Fibroblast of lung (primary cell): ENCODE measurements around the gene MARCKSL1. TPM values are rescaled to one million over a fixed set of nuclear protein-coding genes. Genes with fewer than 3 reads are reported as not detected.

Experiments used
- DNase-seq, 2 donors: peaks; one replicate each; pipeline versions ENCODE4 v3.0.0 to v3.0.0-alpha.2; 2010; ENCODE audit warnings: low read depth in 2 of 2
- H2AFZ ChIP-seq: 2 replicates; pipeline ENCODE4 v1.5.1; 2012; ENCODE audit warnings: low read length, control low read depth, inconsistent platforms
- H3K27ac ChIP-seq: 2 replicates; pipeline ENCODE4 v1.5.1; 2011; ENCODE audit warnings: low read length, control low read depth; ENCODE audit not compliant: insufficient read depth
- H3K27me3 ChIP-seq: 2 replicates; pipeline ENCODE4 v1.5.1; 2011; ENCODE audit warnings: mild to moderate bottlenecking, low read length; ENCODE audit not compliant: control insufficient read depth, insufficient read depth
- H3K36me3 ChIP-seq: 2 replicates; pipeline ENCODE4 v1.5.1; 2011; ENCODE audit warnings: low read length; ENCODE audit not compliant: control insufficient read depth, insufficient read depth
- H3K4me1 ChIP-seq: 2 replicates; pipeline ENCODE4 v1.5.1; 2011; ENCODE audit warnings: low read length; ENCODE audit not compliant: control insufficient read depth, insufficient read depth; ENCODE audit errors: extremely low read depth
- H3K4me2 ChIP-seq: 2 replicates; pipeline ENCODE4 v1.5.1; 2011; ENCODE audit warnings: low read length, control low read depth; ENCODE audit not compliant: insufficient read depth; ENCODE audit errors: extremely low read depth
- H3K4me3 ChIP-seq, 4 experiments: fragments of 200-600 bp in 1 of 4; sonication (generic) in 1 of 4; replicated peaks in 1 of 4; 2 replicates each; pipeline ENCODE4 v1.5.1; 2011 to 2016; ENCODE audit warnings: low read length in 4 of 4, low read depth in 3 of 4, mild to moderate bottlenecking in 3 of 4, control low read depth in 2 of 4, inconsistent platforms in 1 of 4, mixed read lengths in 1 of 4; ENCODE audit not compliant: insufficient read depth in 1 of 4; ENCODE audit errors: control extremely low read depth in 1 of 4
- H3K79me2 ChIP-seq: 2 replicates; pipeline ENCODE4 v1.5.1; 2012; ENCODE audit warnings: mild to moderate bottlenecking, low read length, inconsistent platforms; ENCODE audit not compliant: control insufficient read depth, insufficient read depth
- H3K9ac ChIP-seq: 2 replicates; pipeline ENCODE4 v1.5.1; 2011; ENCODE audit warnings: mild to moderate bottlenecking, low read length, control low read depth; ENCODE audit not compliant: insufficient read depth
- H3K9me3 ChIP-seq: 2 replicates; pipeline ENCODE4 v1.5.1; 2012; ENCODE audit warnings: low read depth, low read length; ENCODE audit not compliant: control insufficient read depth, insufficient read depth
- H4K20me1 ChIP-seq: 2 replicates; pipeline ENCODE4 v1.5.1; 2011; ENCODE audit warnings: low read length; ENCODE audit not compliant: control insufficient read depth, insufficient read depth; ENCODE audit errors: extremely low read depth
- EZH2 ChIP-seq: IDR thresholded peaks from 2 replicates; pipeline ENCODE4 v1.5.1; 2012; ENCODE audit warnings: low read length, control low read depth, mild to moderate bottlenecking; ENCODE audit errors: missing control alignments
- polyA plus RNA-seq, 2 donors: library from polyadenylated mRNA; depleted of rRNA in 1 of 2; stranded (reverse) in 1 of 2; unstranded in 1 of 2; fragments of >200 nt; gene quantifications; 2 replicates each; pipeline ENCODE4 v1.2.1, GENCODE V29; 2011 to 2012; ENCODE audit warnings: missing spikeins in 1 of 2
- total RNA-seq: library from RNA; depleted of rRNA; stranded (reverse); fragments of >200 nt; gene quantifications from 2 replicates; pipeline ENCODE4 v1.2.1, GENCODE V29; 2014
- TF ChIP-seq, protein P1 (sequence below), 2 donors: IDR thresholded peaks in 1 of 2; conservative IDR thresholded peaks in 1 of 2; 1 replicate in 1 of 2; 2 replicates in 1 of 2; pipeline ENCODE4 v1.5.1; 2011 to 2012; ENCODE audit warnings: low read length in 2 of 2, control low read depth in 1 of 2, inconsistent platforms in 1 of 2, low read depth in 1 of 2, mild to moderate bottlenecking in 1 of 2

Gene MARCKSL1
- total and polyA plus RNA-seq, 2 donors (not counting 1 experiment from before 2014, with no cell fraction given): 11.7 to 79.1 TPM

- Histone ChIP-seq H3K27ac (no peak overlapping the region), H3K4me3 (no peak overlapping the region), H3K36me3 (peaks cover 12% of the 10 kb centered on the region), H4K20me1 (no peaks in the 10 kb centered on the region), H3K9ac (no peak overlapping the region), H3K4me1 (peaks cover 2% of the 10 kb centered on the region), H2AFZ (no peak overlapping the region), H3K9me3 (no peaks in the 10 kb centered on the region), H3K27me3 (no peaks in the 10 kb centered on the region), H3K79me2 (no peaks in the 10 kb centered on the region), H3K4me2 (no peak overlapping the region)
- DNase-seq: no peak
- TF ChIP-seq, protein P1, sequence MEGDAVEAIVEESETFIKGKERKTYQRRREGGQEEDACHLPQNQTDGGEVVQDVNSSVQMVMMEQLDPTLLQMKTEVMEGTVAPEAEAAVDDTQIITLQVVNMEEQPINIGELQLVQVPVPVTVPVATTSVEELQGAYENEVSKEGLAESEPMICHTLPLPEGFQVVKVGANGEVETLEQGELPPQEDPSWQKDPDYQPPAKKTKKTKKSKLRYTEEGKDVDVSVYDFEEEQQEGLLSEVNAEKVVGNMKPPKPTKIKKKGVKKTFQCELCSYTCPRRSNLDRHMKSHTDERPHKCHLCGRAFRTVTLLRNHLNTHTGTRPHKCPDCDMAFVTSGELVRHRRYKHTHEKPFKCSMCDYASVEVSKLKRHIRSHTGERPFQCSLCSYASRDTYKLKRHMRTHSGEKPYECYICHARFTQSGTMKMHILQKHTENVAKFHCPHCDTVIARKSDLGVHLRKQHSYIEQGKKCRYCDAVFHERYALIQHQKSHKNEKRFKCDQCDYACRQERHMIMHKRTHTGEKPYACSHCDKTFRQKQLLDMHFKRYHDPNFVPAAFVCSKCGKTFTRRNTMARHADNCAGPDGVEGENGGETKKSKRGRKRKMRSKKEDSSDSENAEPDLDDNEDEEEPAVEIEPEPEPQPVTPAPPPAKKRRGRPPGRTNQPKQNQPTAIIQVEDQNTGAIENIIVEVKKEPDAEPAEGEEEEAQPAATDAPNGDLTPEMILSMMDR (conservative IDR thresholded peaks at IDR 0.05 in 1 of 2, IDR thresholded peaks at IDR 0.05 in 1 of 2; ENCODE audit: low read depth in 1 of 2, low read length in 2 of 2): no peak
- TF ChIP-seq EZH2: no peak
Measured at GRCh38 chr1:32364836-32365235, 28.8 kb upstream of the MARCKSL1 start.

GRCh38 chr1:32363713-32364112 is 27.7 kb upstream of the MARCKSL1 start:
- Histone ChIP-seq H3K27me3 (no peaks in the 10 kb centered on the region), H3K79me2 (no peaks in the 10 kb centered on the region), H3K4me3 (no peak overlapping the region), H4K20me1 (no peaks in the 10 kb centered on the region), H2AFZ (no peak overlapping the region), H3K9ac (no peak overlapping the region), H3K9me3 (no peaks in the 10 kb centered on the region), H3K27ac (no peak overlapping the region), H3K36me3 (peaks cover 12% of the 10 kb centered on the region), H3K4me1 (peaks cover 2% of the 10 kb centered on the region), H3K4me2 (no peak overlapping the region)
- TF ChIP-seq EZH2: no peak
- TF ChIP-seq, protein P1 (conservative IDR thresholded peaks at IDR 0.05 in 1 of 2, IDR thresholded peaks at IDR 0.05 in 1 of 2; ENCODE audit: low read depth in 1 of 2, low read length in 2 of 2): no peak
- no peak for DNase-seq

GRCh38 chr1:32362474-32363313 is 26.7 kb upstream of the MARCKSL1 start, which contains the start of the genes FAM229A and TSSK3:
TSS of gene FAM229A (minus strand) at chr1:32362485. CDS start at chr1:32362091, 394 bp downstream.
TSS of gene TSSK3 (plus strand) at chr1:32362539. CDS start at chr1:32362702, 163 bp downstream.
- no peak for DNase-seq
- Histone ChIP-seq H3K27ac (no peak within 1 kb of the TSS), H4K20me1 (no peaks in the 10 kb centered on the region), H3K9me3 (no peaks in the 10 kb centered on the region), H3K4me1 (peaks cover 2% of the 10 kb centered on the region), H3K4me3 (peak within 1 kb of the TSS in 2 of 4 experiments; percentile 25 to 48), H3K79me2 (no peaks in the 10 kb centered on the region), H3K36me3 (peaks cover 12% of the 10 kb centered on the region), H3K9ac (peak within 1 kb of the TSS; percentile 28), H3K27me3 (no peaks in the 10 kb centered on the region), H2AFZ (no peak within 1 kb of the TSS), H3K4me2 (peak within 1 kb of the TSS; percentile 70)
- no peak for TF ChIP-seq EZH2
- TF ChIP-seq, protein P1 (conservative IDR thresholded peaks at IDR 0.05 in 1 of 2, IDR thresholded peaks at IDR 0.05 in 1 of 2; ENCODE audit: low read depth in 1 of 2, low read length in 2 of 2): no peak
